Peyer's patch (tissue), 4 donors: ENCODE measurements around the gene PRR23E.

Experiments
- POLR2A ChIP-seq, 2 donors: fragments of 450-650 bp; IDR thresholded peaks; one replicate each; pipeline ENCODE4 v1.5.1; 2017; ENCODE audit warnings: antibody characterized with exemption in 2 of 2, mild to moderate bottlenecking in 2 of 2, moderate library complexity in 2 of 2
- TF ChIP-seq, protein P1 (sequence below), 6 experiments: fragments of 450-650 bp in 4 of 6; fragments of 200-600 bp in 2 of 6; sonication (generic) in 1 of 6; IDR thresholded peaks; one replicate each; pipeline ENCODE4 v1.5.1; 2017 to 2019; ENCODE audit warnings: antibody characterized with exemption in 6 of 6, mild to moderate bottlenecking in 3 of 6, moderate library complexity in 1 of 6

DNA sequence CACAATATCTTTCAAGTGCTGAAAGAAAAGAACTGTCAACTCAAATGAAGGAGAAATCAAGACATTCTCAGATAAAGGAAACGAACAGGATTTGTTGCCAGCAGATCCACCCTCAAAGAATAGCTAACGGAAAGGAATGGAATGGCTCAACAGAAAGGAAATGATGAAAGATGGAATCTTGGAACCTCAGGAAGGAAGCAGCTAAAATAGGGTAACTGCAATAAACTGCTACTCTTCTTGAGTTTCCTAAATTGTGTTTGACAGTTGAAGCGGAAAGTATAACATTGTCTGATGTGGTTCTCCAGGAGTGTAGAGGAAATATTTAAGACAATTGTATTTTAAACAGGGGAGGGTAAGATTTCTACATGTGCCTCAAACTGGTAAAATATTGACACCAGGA lies 22.0 kb downstream of the PRR23E start:
- TF ChIP-seq, protein P1, sequence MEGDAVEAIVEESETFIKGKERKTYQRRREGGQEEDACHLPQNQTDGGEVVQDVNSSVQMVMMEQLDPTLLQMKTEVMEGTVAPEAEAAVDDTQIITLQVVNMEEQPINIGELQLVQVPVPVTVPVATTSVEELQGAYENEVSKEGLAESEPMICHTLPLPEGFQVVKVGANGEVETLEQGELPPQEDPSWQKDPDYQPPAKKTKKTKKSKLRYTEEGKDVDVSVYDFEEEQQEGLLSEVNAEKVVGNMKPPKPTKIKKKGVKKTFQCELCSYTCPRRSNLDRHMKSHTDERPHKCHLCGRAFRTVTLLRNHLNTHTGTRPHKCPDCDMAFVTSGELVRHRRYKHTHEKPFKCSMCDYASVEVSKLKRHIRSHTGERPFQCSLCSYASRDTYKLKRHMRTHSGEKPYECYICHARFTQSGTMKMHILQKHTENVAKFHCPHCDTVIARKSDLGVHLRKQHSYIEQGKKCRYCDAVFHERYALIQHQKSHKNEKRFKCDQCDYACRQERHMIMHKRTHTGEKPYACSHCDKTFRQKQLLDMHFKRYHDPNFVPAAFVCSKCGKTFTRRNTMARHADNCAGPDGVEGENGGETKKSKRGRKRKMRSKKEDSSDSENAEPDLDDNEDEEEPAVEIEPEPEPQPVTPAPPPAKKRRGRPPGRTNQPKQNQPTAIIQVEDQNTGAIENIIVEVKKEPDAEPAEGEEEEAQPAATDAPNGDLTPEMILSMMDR (IDR thresholded peaks at IDR 0.05): no peak
- TF ChIP-seq POLR2A (IDR thresholded peaks at IDR 0.05): no peak
